Articular chondrocyte of knee joint (primary cell): ENCODE data around the gene OR4Q2. TPM values are rescaled to one million over a fixed set of nuclear protein-coding genes. Genes with fewer than 3 reads are reported as not detected.

ENCODE experiments used
- total RNA-seq: library from RNA; depleted of rRNA; stranded (reverse); fragments of >200 nt; gene quantifications from 2 replicates; pipeline ENCODE4 v1.2.3, GENCODE V29; 2012

Gene OR4Q2
- total RNA-seq: not detected in 2 replicates

GRCh38 chr14:20001863-20002262, at the start of gene OR4Q2:
Gene OR4Q2, plus strand, starts transcription at chr14:20002163.

DNA sequence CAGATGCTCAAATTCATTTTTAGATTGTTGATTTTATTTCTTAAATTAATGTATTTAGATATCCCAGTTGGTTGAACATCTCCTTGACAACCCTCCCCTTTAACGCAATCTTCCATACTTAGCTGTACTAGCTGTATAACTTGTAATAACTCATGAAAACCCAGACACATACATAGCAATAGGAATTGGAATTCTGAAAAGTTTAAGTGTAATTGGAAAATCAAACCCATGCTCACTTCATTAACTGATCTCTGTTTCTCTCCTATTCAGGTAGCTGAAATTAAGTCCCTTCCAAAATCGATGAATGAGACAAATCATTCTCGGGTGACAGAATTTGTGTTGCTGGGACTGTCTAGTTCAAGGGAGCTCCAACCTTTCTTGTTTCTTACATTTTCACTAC, 26.7 kb upstream of the OR4Q2 start, which contains the start of gene OR4K15:
Gene OR4K15, plus strand, starts transcription at position 301 of the 400 bp plus-strand sequence. Its CDS starts 0 bp downstream, at position 301.

GRCh38 chr14:20019257-20019865, 17.4 kb downstream of the OR4Q2 start, which contains the start of gene OR4K14:
Gene OR4K14, minus strand, starts transcription at chr14:20019307. Its CDS starts 4,114 bp downstream, at chr14:20015193.

GRCh38 chr14:20035938-20036337, 34.0 kb downstream of the OR4Q2 start, which contains the start of gene OR4K13:
Gene OR4K13, minus strand, starts transcription at chr14:20036038. Its CDS starts 1,280 bp downstream, at chr14:20034758.

Other genes starting within 250 kb of the OR4Q2 start
- not detected in 2 replicates for gene OR4M1, start 228.7 kb upstream of the OR4Q2 start, total RNA-seq
- gene OR4N2, start 198.4 kb upstream of the OR4Q2 start, total RNA-seq: not detected in 2 replicates
- gene OR4K2, start 127.0 kb upstream of the OR4Q2 start, total RNA-seq: not detected in 2 replicates
- gene OR4K5, start 81.6 kb upstream of the OR4Q2 start, total RNA-seq: not detected in 2 replicates
- gene OR4K1, start 71.2 kb upstream of the OR4Q2 start, total RNA-seq: not detected in 2 replicates
- gene OR4K15, start 26.6 kb upstream of the OR4Q2 start, total RNA-seq: not detected in 2 replicates
- not detected in 2 replicates for gene OR4K14, start 17.1 kb downstream of the OR4Q2 start, total RNA-seq
- not detected in 2 replicates for gene OR4K13, start 33.9 kb downstream of the OR4Q2 start, total RNA-seq
- not detected in 2 replicates for gene OR4L1, start 57.9 kb downstream of the OR4Q2 start, total RNA-seq
- gene OR4K17, start 108.6 kb downstream of the OR4Q2 start, total RNA-seq: not detected in 2 replicates
- not detected in 2 replicates for gene OR4N5, start 136.7 kb downstream of the OR4Q2 start, total RNA-seq
- gene OR11G2, start 188.7 kb downstream of the OR4Q2 start, total RNA-seq: not detected in 2 replicates
- not detected in 2 replicates for gene OR11H6, start 221.5 kb downstream of the OR4Q2 start, total RNA-seq
- not detected in 2 replicates for gene OR11H7, start 226.8 kb downstream of the OR4Q2 start, total RNA-seq
- not detected in 2 replicates for gene OR11H4, start 237.1 kb downstream of the OR4Q2 start, total RNA-seq